Tibial nerve (tissue), 4 donors: ENCODE data around the gene PLD2.

Experiments used
- CTCF ChIP-seq, 5 experiments: fragments of 200-600 bp in 3 of 5; fragments of 450-650 bp in 2 of 5; sonication (generic) in 3 of 5; IDR thresholded peaks; one replicate each; pipeline ENCODE4 v1.5.1; 2016 to 2019; ENCODE audit warnings: antibody characterized with exemption in 5 of 5, mild to moderate bottlenecking in 3 of 5, moderate library complexity in 2 of 5
- EP300 ChIP-seq, 2 donors: sonication (generic); formaldehyde crosslinking; IDR thresholded peaks; one replicate each; pipeline ENCODE4 v1.6.1; 2017; ENCODE audit warnings: antibody characterized with exemption in 2 of 2, mild to moderate bottlenecking in 1 of 2
- POLR2A ChIP-seq, 2 donors: fragments of 450-650 bp; IDR thresholded peaks; one replicate each; pipeline ENCODE4 v1.6.1; 2017; ENCODE audit warnings: antibody characterized with exemption in 2 of 2, mild to moderate bottlenecking in 2 of 2, moderate library complexity in 2 of 2

GRCh38 chr17:4789701-4789950, 17.3 kb upstream of the PLD2 start:
- TF ChIP-seq CTCF (IDR thresholded peaks at IDR 0.05) (no peak), EP300 (IDR thresholded peaks at IDR 0.05) (no peak), POLR2A (IDR thresholded peaks at IDR 0.05) (no peak)
